ENCODE measurements around the gene ZIC2.

The ZIC2 gene

DNA sequence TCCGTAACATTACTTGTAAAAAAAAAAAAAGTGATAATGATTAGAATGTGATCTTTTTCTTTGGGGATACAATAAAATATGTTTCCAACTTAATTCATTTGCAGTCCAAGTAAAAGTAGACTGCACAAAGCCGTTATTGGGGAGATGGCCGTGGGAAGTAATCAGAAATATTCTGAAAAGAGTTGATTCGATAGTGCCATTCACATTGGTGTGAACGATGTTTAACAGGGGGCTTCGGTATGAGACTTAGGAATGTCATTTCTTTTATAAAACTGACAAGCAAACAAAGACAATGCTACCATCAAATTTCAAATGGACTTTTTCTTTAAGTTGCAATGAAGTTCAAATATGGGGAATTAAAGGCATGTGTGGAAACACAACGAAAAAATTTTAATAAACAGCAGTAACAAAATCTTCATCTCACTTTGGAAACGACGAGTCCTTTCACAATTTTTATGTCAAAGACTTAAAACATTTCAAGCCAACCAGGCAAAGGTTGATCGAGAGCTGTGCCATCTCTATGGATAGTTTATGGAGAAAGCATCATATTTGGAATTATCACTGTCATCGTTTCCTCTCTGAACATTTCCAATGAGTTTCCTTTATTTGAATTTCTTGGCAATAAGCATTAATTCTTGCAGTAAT, 8.3 kb upstream of the ZIC2 start:
- no peak overlapping the region for H3K4me3 ChIP-seq
- H3K27me3 ChIP-seq (ENCODE audit: low read depth): no peaks in the 10 kb centered on the region
- 0 out of 2 replicates have a peak, but pooled peaks cover 6% of the 10 kb centered on the region for H3K36me3 ChIP-seq (replicated peaks)
- DNase-seq (ENCODE audit: low spot score in 2 of 2): no peak
- no peaks in the 10 kb centered on the region for H3K9me3 ChIP-seq
- peaks cover 8% of the 10 kb centered on the region; the same call in 1 of the 2 replicates for H3K4me1 ChIP-seq
- in situ Hi-C loops (cut with MboI; ENCODE audit: low sequenced_read_pairs): no loop called here

DNA sequence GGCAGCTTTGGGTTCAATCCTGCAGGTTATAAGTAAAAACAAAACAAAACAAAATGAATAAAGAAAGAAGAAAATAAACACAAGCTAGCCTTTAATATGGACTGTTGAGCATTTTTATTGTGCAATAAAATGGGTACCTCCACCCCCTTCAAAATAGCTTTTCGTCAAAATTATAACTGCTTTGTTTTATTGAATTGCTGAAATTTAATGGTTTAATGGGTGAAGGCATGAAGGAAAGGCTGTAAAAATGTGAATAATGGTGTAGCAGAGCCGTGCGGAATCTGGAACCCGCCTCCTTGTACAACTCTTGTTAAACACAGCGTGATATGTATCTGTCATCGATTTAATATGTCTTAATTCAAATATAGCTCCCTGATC, 7.8 kb upstream of the ZIC2 start:
- Histone ChIP-seq H3K27me3 (ENCODE audit: low read depth) (no peaks in the 10 kb centered on the region), H3K4me3 (no peak overlapping the region), H3K4me1 (peaks cover 6% of the 10 kb centered on the region; the same call in 1 of the 2 replicates), H3K36me3 (replicated peaks) (0 out of 2 replicates have a peak, but pooled peaks cover 6% of the 10 kb centered on the region), H3K9me3 (no peaks in the 10 kb centered on the region)
- in situ Hi-C loops (cut with MboI; ENCODE audit: low sequenced_read_pairs): no loop called here
- no peak for DNase-seq (ENCODE audit: low spot score in 2 of 2)

DNA sequence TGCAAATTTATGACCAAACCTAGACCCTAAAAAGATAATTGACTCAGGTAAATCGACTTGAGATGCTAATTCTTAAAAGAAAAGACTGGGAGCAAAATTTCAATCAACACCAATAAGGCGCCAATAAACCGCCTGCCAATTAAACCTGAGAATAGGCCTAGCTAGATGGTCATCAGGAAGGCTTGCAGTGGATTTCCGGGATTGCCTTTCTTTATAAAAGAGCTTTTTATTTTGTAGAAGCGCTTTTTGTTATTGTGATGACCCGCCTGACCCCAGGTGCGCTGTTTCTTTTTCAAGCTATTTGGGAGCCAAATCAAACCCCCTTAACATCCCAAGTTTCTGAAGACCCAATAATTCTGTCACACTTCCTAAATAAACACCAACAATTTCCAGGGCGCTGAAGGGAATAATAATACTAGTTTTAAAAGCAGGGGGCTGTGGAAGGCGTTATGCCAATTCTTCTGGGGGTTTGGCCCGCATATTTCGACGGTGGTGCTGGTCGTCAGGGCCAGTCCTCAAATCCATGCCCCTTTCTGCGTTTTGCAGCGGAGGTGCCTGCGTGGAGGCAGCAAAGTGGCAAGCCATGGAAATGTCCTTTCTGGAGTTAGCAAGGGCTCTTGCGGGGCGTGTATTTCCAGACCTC, 7.2 kb upstream of the ZIC2 start:
- H3K27me3 ChIP-seq (ENCODE audit: low read depth): no peaks in the 10 kb centered on the region
- no peaks in the 10 kb centered on the region for H3K36me3 ChIP-seq (replicated peaks)
- in situ Hi-C loops (cut with MboI; ENCODE audit: low sequenced_read_pairs): no loop called here
- DNase-seq (ENCODE audit: low spot score in 2 of 2): peak in 1 of 2 experiments; percentile 4
- no peak overlapping the region for H3K4me3 ChIP-seq
- no peaks in the 10 kb centered on the region; the same call in 1 of the 2 replicates for H3K4me1 ChIP-seq
- no peaks in the 10 kb centered on the region for H3K9me3 ChIP-seq

DNA sequence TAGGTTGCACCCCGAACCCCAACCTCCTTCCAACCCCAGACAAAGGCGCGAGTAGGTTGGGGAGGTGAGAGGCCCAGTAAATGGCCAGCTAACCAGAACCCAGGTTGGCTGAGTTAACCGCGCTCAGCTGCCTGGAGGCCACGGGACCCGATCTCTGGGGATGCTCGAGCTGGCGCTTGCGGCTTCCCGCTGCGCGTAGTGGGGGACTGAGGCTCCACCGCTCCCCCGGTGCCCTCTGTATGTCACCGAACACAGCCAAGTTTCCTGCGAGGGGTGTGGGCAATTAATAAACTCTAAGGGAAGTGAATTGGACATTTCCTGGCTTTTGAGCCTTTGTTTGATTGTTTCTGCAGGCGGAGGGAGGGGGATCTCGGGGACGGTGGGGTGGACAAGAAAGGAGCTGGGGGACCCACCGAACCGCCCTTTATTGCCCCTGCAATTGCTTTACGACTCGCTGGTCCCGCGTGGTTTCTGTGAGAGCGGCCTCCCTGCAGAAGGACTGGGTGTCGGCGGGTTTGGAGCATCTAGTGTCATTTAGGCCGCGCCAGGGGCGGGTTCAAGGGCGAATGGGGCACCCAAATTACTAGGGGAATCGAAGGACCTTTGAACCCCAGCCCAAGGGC, 6.5 kb upstream of the ZIC2 start:
- DNase-seq (ENCODE audit: low spot score in 2 of 2): peak in 1 of 2 experiments; percentile 3
- Histone ChIP-seq H3K9me3 (no peaks in the 10 kb centered on the region), H3K27me3 (ENCODE audit: low read depth) (no peaks in the 10 kb centered on the region), H3K4me3 (no peak overlapping the region), H3K36me3 (replicated peaks) (no peaks in the 10 kb centered on the region), H3K4me1 (no peaks in the 10 kb centered on the region; the same call in 1 of the 2 replicates)
- in situ Hi-C loops (cut with MboI; ENCODE audit: low sequenced_read_pairs): no loop called here

DNA sequence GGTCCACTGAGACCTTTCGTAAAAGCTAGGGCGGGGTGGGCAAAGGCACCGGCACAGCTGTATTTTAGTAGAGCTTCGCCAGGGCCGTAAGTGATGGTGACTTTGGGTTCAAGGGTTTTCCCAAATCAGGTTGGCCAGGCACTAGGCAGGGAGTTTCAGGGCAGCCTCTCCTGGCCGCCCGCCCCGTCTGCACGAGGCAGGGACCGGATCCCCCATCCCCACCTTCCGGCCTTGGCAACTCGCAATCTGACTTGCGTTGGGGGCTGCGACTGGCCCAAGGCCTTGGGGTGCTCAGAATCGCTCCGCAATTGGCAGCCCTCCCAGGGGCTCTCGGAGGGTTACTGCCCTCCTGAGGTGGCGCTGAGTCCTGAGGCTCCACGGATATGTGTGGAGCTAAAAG, 6.0 kb upstream of the ZIC2 start:
- H3K27me3 ChIP-seq (ENCODE audit: low read depth): no peaks in the 10 kb centered on the region
- no peak overlapping the region for H3K4me3 ChIP-seq
- no peaks in the 10 kb centered on the region; the same call in 1 of the 2 replicates for H3K4me1 ChIP-seq
- DNase-seq (ENCODE audit: low spot score in 2 of 2): peak in 1 of 2 experiments; percentile 6
- no peaks in the 10 kb centered on the region for H3K36me3 ChIP-seq (replicated peaks)
- no peaks in the 10 kb centered on the region for H3K9me3 ChIP-seq
- in situ Hi-C loops (cut with MboI; ENCODE audit: low sequenced_read_pairs): no loop called here

DNA sequence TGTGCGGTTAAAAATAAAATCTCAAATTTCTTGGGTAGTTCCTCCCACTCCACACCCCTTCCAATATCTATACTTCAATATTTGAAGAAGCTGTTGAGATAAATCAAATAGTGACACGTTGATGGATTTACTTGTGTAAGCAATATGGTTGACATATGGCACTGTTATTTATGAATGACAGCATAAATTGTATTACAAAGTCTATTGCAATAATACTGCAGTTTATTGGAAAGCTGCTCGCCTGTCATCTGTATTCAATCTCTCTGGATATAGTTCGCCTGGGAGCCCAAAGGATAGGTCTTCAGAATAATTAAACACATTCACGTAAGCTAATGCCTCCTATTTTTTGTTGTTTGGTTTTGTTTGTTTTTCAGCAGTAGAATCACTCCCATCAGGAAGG, 5.0 kb upstream of the ZIC2 start:
- Histone ChIP-seq H3K9me3 (no peaks in the 10 kb centered on the region), H3K36me3 (replicated peaks) (no peaks in the 10 kb centered on the region), H3K4me3 (no peak overlapping the region), H3K4me1 (no peaks in the 10 kb centered on the region; the same call in 1 of the 2 replicates), H3K27me3 (ENCODE audit: low read depth) (no peaks in the 10 kb centered on the region)
- DNase-seq (ENCODE audit: low spot score in 2 of 2): no peak
- in situ Hi-C loops (cut with MboI; ENCODE audit: low sequenced_read_pairs): no loop called here

DNA sequence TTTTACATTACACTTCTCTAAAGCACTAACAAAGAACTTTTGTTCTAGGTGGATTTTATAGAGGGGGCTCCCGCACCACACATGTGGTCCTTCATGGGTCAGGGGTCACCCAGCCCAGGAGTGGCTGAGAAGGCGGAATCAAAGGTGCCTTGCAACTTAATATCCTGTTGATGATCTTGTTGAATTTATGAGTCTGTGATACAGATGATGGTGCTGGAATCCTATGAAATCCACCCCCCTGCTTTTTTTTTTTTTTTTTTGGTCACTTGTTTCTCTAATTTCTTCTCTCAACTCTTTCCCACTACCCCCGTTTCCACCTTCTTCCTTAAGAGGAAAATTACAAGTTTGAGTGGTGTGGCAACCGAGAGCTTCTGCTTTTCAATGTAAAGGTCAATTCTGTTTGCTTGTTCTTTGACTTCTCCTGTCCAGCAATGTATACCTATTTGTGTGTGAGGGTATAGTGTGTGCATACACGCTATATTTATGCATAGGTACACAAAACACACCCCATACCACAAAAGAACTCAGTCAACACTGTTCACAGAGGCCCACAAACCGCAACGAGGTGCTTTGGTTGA, 4.2 kb upstream of the ZIC2 start:
- H3K36me3 ChIP-seq (replicated peaks): no peaks in the 10 kb centered on the region
- H3K4me3 ChIP-seq: no peak overlapping the region
- H3K9me3 ChIP-seq: no peaks in the 10 kb centered on the region
- H3K4me1 ChIP-seq: no peaks in the 10 kb centered on the region
- in situ Hi-C loops (cut with MboI; ENCODE audit: low sequenced_read_pairs): no loop called here
- H3K27me3 ChIP-seq (ENCODE audit: low read depth): no peaks in the 10 kb centered on the region
- DNase-seq (ENCODE audit: low spot score in 2 of 2): no peak

DNA sequence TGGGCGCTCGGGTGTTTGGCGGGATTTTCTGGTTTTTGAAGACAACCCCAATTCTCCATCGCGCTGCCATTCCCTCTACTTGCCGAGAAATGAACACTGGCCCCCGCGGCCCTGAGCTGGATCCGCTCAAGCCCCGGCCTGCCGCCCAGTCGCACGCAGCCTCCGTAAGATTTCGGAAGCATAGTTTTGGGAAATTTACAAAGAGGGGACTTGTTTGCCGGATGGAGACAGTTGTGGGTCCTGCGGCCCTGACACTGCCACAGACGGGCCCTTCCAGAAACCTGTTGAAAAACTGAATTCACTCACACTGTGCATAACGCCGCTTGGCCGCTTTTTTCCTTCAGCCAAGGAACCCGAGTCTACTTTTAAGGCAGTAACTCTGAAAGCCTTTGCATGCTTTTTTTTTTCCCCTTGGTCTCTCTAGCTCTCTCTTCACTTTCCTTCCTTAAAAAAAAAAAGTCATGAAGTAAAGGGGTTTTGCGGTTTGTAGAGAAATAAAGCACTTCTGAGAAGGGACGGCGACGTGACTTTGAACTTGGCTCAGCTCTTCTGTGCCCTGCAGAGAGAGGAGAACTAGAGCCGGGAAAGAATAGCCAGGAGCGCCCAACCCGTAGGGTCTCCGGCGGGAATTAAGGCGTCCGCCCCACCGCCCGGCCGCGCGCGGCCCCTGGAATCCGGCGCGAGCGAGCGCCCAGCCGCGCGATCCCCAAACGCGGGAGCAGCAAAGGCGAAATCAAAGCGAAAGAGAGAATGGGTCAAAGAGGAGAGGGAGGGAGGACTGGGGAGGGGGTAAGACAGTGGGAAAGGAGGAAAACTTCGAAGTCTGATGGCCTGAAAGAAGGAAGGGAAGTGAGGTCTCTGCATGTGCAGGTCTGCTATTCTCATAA, 3.4 kb upstream of the ZIC2 start:
- no peaks in the 10 kb centered on the region for H3K9me3 ChIP-seq
- H3K4me3 ChIP-seq: no peak overlapping the region
- H3K4me1 ChIP-seq: no peaks in the 10 kb centered on the region
- DNase-seq (ENCODE audit: low spot score in 2 of 2): peak in 1 of 2 experiments; percentile 36
- peaks cover 4% of the 10 kb centered on the region for H3K27me3 ChIP-seq (ENCODE audit: low read depth)
- in situ Hi-C loops (cut with MboI; ENCODE audit: low sequenced_read_pairs): no loop called here
- no peaks in the 10 kb centered on the region for H3K36me3 ChIP-seq (replicated peaks)

DNA sequence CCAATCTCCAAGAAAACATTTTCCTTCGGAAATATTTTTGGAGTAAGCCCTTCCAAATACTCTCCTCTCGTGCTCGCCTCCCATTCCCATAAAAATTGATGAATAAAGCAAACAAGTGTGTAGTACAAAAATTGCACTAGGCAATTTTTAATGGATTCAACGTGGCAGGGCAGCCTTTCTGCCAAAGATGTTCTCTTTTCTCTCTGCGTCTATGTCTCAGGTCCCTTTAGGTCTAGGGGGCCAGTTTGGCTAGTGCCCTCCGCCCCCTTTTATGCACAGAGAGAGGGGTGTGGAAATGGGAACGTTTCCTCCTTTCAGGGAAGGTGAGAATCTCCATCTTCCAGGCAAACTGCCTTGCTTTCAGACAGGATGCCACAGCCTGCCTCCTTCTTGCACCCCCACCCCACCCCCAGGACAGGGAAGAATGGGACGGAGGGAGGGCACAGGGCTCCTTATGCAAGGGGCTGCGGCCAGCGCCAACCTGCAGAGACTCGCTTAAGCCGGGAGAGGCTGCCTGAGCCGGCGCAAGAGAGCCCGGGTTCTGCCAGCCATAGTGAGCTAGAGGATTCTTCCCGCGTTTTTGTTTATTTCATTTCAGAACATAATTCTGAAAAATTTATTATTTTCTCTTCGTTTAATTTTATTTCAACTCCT, 2.7 kb upstream of the ZIC2 start:
- Histone ChIP-seq H3K9me3 (no peaks in the 10 kb centered on the region), H3K4me3 (no peak overlapping the region), H3K27me3 (ENCODE audit: low read depth) (peaks cover 11% of the 10 kb centered on the region), H3K4me1 (no peaks in the 10 kb centered on the region), H3K36me3 (replicated peaks) (no peaks in the 10 kb centered on the region)
- no peak for DNase-seq (ENCODE audit: low spot score in 2 of 2)
- in situ Hi-C loops (cut with MboI; ENCODE audit: low sequenced_read_pairs): no loop called here

DNA sequence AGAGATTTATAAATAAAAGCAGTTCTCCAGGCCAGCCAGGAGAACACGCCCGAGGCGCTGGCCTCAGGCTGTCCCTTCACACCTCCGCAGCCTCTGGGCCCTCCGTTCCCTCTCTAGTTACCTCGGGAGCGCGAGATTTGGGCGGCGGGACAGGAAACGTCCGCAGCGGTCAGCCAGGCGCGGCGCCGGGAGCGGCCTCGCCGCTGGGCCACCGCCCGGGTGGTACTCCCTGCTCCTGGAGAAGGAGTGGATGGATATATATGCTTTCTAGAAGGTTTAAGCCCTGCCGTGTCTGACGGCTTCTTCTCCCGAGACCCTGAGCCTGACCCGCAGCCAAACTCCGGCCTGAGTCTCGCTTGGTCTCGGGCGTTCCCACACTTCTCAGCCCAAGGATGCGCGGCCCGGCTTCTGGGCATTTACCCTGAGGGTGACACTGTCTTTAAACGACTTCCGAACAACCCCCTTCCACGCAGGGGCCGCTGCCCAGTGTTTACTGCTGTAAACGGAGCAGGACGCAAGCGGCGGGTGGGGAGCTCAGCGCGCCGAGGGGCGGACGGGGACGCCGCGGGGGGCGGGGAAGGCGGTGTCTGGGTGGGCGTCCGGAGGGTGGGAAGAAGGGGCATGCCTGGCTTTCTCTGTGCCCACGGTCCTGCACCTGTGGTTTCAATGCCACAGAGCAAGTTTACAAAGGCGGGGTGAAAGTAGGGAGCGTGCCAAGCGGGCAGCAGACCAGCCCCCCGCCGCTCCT, 2.0 kb upstream of the ZIC2 start:
- no peak for DNase-seq (ENCODE audit: low spot score in 2 of 2)
- in situ Hi-C loops (cut with MboI; ENCODE audit: low sequenced_read_pairs): loop anchor here (10.0 kb wide), 1 partner anchor 255 kb away; no protein-coding TSS in a partner anchor
- H3K4me1 ChIP-seq: peaks cover 1% of the 10 kb centered on the region
- no peaks in the 10 kb centered on the region for H3K9me3 ChIP-seq
- no peaks in the 10 kb centered on the region for H3K36me3 ChIP-seq (replicated peaks)
- H3K4me3 ChIP-seq: peak overlapping the region; percentile 16; the same call in 1 of the 2 replicates
- H3K27me3 ChIP-seq (ENCODE audit: low read depth): peaks cover 14% of the 10 kb centered on the region

DNA sequence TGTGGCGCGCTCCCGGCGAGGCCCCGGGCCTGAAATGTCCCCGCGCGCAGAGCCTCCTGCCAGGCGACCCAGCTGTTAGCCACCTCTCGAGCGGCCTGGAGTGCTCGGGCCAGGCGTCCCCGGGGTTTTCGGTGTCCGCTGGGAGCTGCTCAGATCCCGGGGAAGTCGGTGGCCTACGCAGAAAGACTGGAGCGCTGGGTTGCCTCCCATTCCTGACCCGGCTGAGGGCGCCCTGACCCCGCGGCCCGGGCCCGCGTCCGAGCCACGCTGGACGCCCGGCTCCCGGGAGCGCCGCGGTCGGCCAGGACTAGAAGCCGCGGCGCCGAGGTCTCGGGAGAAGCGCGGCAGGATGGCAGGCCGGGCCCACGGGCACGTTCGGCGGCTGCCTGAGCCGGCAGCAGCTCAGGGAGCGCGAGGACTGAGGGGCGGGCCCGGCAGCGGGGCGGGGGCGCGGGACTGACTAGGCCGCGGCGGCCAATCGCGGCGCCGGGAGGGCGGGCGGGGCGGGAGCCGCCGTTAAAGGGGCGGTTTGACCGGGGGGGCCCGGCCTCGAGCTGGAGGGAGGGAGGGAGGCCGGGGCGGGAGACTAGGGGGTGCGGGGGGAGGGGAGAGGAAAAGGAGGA, 1.3 kb upstream of the ZIC2 start:
- no peaks in the 10 kb centered on the region for H3K36me3 ChIP-seq (replicated peaks)
- peak overlapping the region; percentile 47 for H3K4me3 ChIP-seq
- in situ Hi-C loops (cut with MboI; ENCODE audit: low sequenced_read_pairs): loop anchor here (10.0 kb wide), 1 partner anchor 254 kb away; no protein-coding TSS in a partner anchor
- no peaks in the 10 kb centered on the region for H3K9me3 ChIP-seq
- H3K27me3 ChIP-seq (ENCODE audit: low read depth): peaks cover 19% of the 10 kb centered on the region
- DNase-seq (ENCODE audit: low spot score in 2 of 2): peak; percentile 82 to 89
- peaks cover 6% of the 10 kb centered on the region for H3K4me1 ChIP-seq
